A549 (cell line): ENCODE measurements around the gene ARHGAP40. TPM values are rescaled to one million over a fixed set of nuclear protein-coding genes. Genes with fewer than 3 reads are reported as not detected.

Experiments
- ATAC-seq, 2 experiments: fragments of 200-7000 bp in 1 of 2; fragments of >200 bp in 1 of 2; cut with Nextera tagmentation in 1 of 2; cut with Tn5 transposase in 1 of 2; 3 replicates each; pipeline versions ENCODE4 v1.8.0 to v1.9.1; 2018 to 2020; ENCODE audit warnings: mild to moderate bottlenecking in 1 of 2, moderate library complexity in 1 of 2
- CTCF ChIA-PET: fragments of 300-600 bp; sonication (Branson Sonifier 250); formaldehyde crosslinking; extraction: SDS; loops from one replicate; lab custom pipeline; 2021; ENCODE audit warnings: antibody characterized with exemption, inconsistent platforms; lab: Yijun Ruan, JAX
- POLR2A ChIA-PET: fragments of 350-600 bp; formaldehyde crosslinking; extraction: SDS; loops from one replicate; lab custom pipeline; 2021; ENCODE audit warnings: antibody characterized with exemption, inconsistent platforms; lab: Yijun Ruan, JAX
- DNase-seq, 2 experiments: peaks; one replicate each; pipeline versions ENCODE4 v3.0.0 to v3.0.0-alpha.2; 2011 to 2016; ENCODE audit warnings: low read depth in 1 of 2, low spot score in 1 of 2
- FAIRE-seq: peaks from 2 replicates; lab custom pipeline; 2011; peaks lifted over from hg19 to GRCh38; lab: Jason Lieb, UNC
- H3K27ac ChIP-seq, 2 experiments: fragments of >200 bp; sonication (Bioruptor Twin); formaldehyde crosslinking; 3 replicates each; pipeline ENCODE4 v1.5.1; 2016 to 2017
- H3K4me1 ChIP-seq: fragments of >200 bp; sonication (Bioruptor Twin); formaldehyde crosslinking; 3 replicates; pipeline ENCODE4 v1.6.1; 2016
- H3K4me2 ChIP-seq: fragments of >200 bp; sonication (Bioruptor Twin); formaldehyde crosslinking; 3 replicates; pipeline ENCODE4 v1.6.1; 2016
- H3K4me3 ChIP-seq: fragments of >200 bp; sonication (Bioruptor Twin); formaldehyde crosslinking; 3 replicates; pipeline ENCODE4 v1.5.1; 2016
- H3K9me3 ChIP-seq: fragments of >200 bp; sonication (Bioruptor Twin); formaldehyde crosslinking; 3 replicates; pipeline ENCODE4 v1.6.1; 2016
- CBX8 ChIP-seq: fragments of 200-600 bp; sonication (generic); IDR thresholded peaks from 2 replicates; pipeline ENCODE4 v1.6.1; 2016
- CHD2 ChIP-seq: fragments of 150-350 bp; IDR thresholded peaks from 2 replicates; pipeline ENCODE4 v1.6.1; 2014; ENCODE audit warnings: low read length; ENCODE audit not compliant: partially characterized antibody
- CHD4 ChIP-seq: fragments of 200-600 bp; sonication (generic); IDR thresholded peaks from 2 replicates; pipeline ENCODE4 v1.6.1; 2016; ENCODE audit warnings: antibody characterized with exemption, mild to moderate bottlenecking, borderline replicate concordance
- EHF ChIP-seq: fragments of 250-450 bp; sonication (Bioruptor Pico); IDR thresholded peaks from 2 replicates; pipeline ENCODE4 v1.5.0; 2020; ENCODE audit warnings: mild to moderate bottlenecking
- FOSB ChIP-seq: fragments of 250-450 bp; sonication (Bioruptor Pico); IDR thresholded peaks from 2 replicates; pipeline ENCODE4 v1.5.0; 2020; ENCODE audit warnings: mild to moderate bottlenecking, moderate library complexity
- MAFK ChIP-seq: fragments of 450-650 bp; IDR thresholded peaks from 2 replicates; pipeline ENCODE4 v1.6.1; 2014; ENCODE audit not compliant: partially characterized antibody
- MAZ ChIP-seq: fragments of 150-350 bp; IDR thresholded peaks from 2 replicates; pipeline ENCODE4 v1.6.1; 2014; ENCODE audit warnings: antibody characterized with exemption, low read depth, low read length, borderline replicate concordance
- NPAS2 ChIP-seq: fragments of 250-450 bp; sonication (Bioruptor Pico); IDR thresholded peaks from 2 replicates; pipeline ENCODE4 v1.8.0; 2022; ENCODE audit warnings: mild to moderate bottlenecking, moderate library complexity, borderline replicate concordance
- POLR2AphosphoS2 ChIP-seq: conservative IDR thresholded peaks from 2 replicates; pipeline ENCODE4 v1.6.1; 2012; ENCODE audit warnings: low read length, improper control_type of control experiment, inconsistent platforms
- RFX5 ChIP-seq: fragments of 450-650 bp; IDR thresholded peaks from 2 replicates; pipeline ENCODE4 v1.7.1; 2014; ENCODE audit warnings: antibody characterized with exemption, mild to moderate bottlenecking, moderate library complexity
- SREBF2 ChIP-seq: fragments of 450-650 bp; IDR thresholded peaks from 2 replicates; pipeline ENCODE4 v1.6.1; 2014; ENCODE audit warnings: mild to moderate bottlenecking, moderate library complexity
- ZSCAN20 ChIP-seq: fragments of 250-450 bp; sonication (Bioruptor Pico); IDR thresholded peaks from 2 replicates; pipeline ENCODE4 v1.8.0; 2022; ENCODE audit warnings: mild to moderate bottlenecking, moderate library complexity
- WGBS: methylation state at CpG from one replicate; pipeline ENCODE4 v1.1.6; 2017; ENCODE audit errors: missing lambda C conversion rate; 5-methylcytosine and 5-hydroxymethylcytosine counted together
- polyA plus RNA-seq, 4 experiments: library from polyadenylated mRNA; depleted of rRNA in 3 of 4; stranded (reverse); fragments of >200 nt; fragmentation: RNase III in 1 of 4; extraction: RNeasy Plus Mini Kit Qiagen cat#74134 plus additional on column Dnase treatment in 1 of 4; gene quantifications; 2 replicates in 3 of 4; 3 replicates in 1 of 4; pipeline ENCODE4 v1.2.3, GENCODE V29; 2011 to 2017
- TF ChIP-seq, protein P1 (sequence below): fragments of 150-350 bp; IDR thresholded peaks from 2 replicates; pipeline ENCODE4 v1.6.1; 2014; ENCODE audit warnings: low read depth, mild to moderate bottlenecking, low read length
- TF ChIP-seq, protein P2 (sequence below): fragments of >200 bp; sonication (Bioruptor Twin); formaldehyde crosslinking; IDR thresholded peaks from 3 replicates; pipeline ENCODE4 v1.5.1; 2016
- TF ChIP-seq, protein P3 (sequence below): fragments of 250-450 bp; sonication (Bioruptor Pico); IDR thresholded peaks from 2 replicates; pipeline ENCODE4 v1.5.0; 2021; ENCODE audit warnings: mild to moderate bottlenecking, moderate library complexity, borderline replicate concordance
- TF ChIP-seq, protein P4 (sequence below): fragments of 250-450 bp; sonication (Bioruptor Pico); IDR thresholded peaks from 2 replicates; pipeline ENCODE4 v1.5.0; 2020; ENCODE audit warnings: low read depth, mild to moderate bottlenecking, moderate library complexity
- TF ChIP-seq, protein P5 (sequence below): fragments of 200-600 bp; sonication (generic); IDR thresholded peaks from 2 replicates; pipeline ENCODE4 v1.6.1; 2016; ENCODE audit warnings: antibody characterized with exemption, mild to moderate bottlenecking, moderate library complexity
- TF ChIP-seq, protein P6 (sequence below): IDR thresholded peaks from 2 replicates; pipeline ENCODE4 v1.6.1; 2012

The ARHGAP40 gene
- polyA plus RNA-seq, 2 of the 4 experiments (the other 2 are of a cell fraction): not detected

DNA sequence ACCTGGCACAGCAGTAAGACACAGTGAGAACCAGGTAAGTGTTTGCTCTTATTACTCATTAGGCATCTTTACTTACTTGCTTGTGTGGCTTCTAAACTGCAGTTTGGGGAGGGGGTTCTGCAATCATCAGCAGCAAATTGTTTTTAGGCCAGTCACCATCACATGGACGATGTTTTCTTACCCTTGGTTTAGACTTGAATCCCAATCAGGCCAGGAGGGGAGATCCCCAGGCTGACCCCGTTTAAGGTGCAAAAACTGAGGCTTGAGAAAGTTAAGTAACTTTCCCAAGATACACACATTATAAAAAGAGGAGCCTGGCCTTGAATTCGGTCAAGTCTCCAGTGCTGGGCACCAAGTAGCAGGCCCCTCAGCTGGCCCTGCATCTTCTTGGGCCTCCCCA lies 70.9 kb downstream of the ARHGAP40 start:
- DNase-seq (no peak), FAIRE-seq (no peak), ATAC-seq (no peak)
- POLR2A ChIA-PET: no interaction called here
- Histone ChIP-seq H3K9me3 (no peaks in the 10 kb centered on the region), H3K4me3 (no peak overlapping the region), H3K27ac (no peak overlapping the region), H3K4me2 (no peak overlapping the region), H3K4me1 (no peaks in the 10 kb centered on the region)
- CTCF ChIA-PET: interaction anchor here (0.7 to 4.0 kb wide), 5 partner anchors 12 to 188 kb away, joined by 3 to 14 read pairs (median 4); no protein-coding TSS in a partner anchor
- TF ChIP-seq, protein P1, sequence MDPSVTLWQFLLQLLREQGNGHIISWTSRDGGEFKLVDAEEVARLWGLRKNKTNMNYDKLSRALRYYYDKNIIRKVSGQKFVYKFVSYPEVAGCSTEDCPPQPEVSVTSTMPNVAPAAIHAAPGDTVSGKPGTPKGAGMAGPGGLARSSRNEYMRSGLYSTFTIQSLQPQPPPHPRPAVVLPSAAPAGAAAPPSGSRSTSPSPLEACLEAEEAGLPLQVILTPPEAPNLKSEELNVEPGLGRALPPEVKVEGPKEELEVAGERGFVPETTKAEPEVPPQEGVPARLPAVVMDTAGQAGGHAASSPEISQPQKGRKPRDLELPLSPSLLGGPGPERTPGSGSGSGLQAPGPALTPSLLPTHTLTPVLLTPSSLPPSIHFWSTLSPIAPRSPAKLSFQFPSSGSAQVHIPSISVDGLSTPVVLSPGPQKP: no peak
- WGBS: 3% methylated on average over 3 of the region's 3 CpGs

DNA sequence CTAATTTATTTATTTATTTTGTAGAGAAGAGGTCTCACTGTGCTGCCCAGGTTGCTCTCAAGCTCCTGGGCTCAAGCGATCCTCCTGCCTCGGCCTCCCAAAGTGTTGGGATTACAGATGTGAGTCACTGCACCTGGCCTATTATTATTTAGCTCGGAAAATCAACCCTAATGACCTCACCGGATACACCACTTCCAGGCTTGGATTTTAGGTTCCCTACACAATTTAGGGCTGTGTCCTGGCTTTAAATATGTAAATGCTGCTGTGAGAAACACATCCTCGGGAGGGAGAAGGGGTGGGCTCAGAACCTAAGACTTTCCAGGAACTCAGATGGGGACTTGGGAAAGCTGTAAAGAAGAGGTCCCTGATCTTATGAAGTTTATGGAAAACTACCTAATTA lies 71.7 kb downstream of the ARHGAP40 start:
- 51% methylated on average over 5 of the region's 5 CpGs for WGBS
- Histone ChIP-seq H3K9me3 (no peaks in the 10 kb centered on the region), H3K4me3 (no peak overlapping the region), H3K4me2 (no peak overlapping the region), H3K4me1 (no peaks in the 10 kb centered on the region), H3K27ac (no peak overlapping the region)
- DNase-seq (no peak), ATAC-seq (no peak), FAIRE-seq (no peak)
- ChIA-PET CTCF (interaction anchor here (1.1 to 4.0 kb wide), 6 partner anchors 13 to 253 kb away, joined by 3 to 14 read pairs (median 4); partner anchors contain the start of gene FAM83D), POLR2A (no interaction called here)
- TF ChIP-seq CBX8 (no peak), CHD2 (no peak), NPAS2 (no peak), POLR2AphosphoS2 (no peak), EHF (CRISPR knock-in tag) (no peak), RFX5 (no peak), MAZ (no peak), MAFK (no peak), FOSB (CRISPR knock-in tag) (no peak), ZSCAN20 (CRISPR knock-in tag) (no peak), SREBF2 (no peak), CHD4 (no peak)
- TF ChIP-seq, protein P2, sequence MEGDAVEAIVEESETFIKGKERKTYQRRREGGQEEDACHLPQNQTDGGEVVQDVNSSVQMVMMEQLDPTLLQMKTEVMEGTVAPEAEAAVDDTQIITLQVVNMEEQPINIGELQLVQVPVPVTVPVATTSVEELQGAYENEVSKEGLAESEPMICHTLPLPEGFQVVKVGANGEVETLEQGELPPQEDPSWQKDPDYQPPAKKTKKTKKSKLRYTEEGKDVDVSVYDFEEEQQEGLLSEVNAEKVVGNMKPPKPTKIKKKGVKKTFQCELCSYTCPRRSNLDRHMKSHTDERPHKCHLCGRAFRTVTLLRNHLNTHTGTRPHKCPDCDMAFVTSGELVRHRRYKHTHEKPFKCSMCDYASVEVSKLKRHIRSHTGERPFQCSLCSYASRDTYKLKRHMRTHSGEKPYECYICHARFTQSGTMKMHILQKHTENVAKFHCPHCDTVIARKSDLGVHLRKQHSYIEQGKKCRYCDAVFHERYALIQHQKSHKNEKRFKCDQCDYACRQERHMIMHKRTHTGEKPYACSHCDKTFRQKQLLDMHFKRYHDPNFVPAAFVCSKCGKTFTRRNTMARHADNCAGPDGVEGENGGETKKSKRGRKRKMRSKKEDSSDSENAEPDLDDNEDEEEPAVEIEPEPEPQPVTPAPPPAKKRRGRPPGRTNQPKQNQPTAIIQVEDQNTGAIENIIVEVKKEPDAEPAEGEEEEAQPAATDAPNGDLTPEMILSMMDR: no peak
- TF ChIP-seq, protein P3, sequence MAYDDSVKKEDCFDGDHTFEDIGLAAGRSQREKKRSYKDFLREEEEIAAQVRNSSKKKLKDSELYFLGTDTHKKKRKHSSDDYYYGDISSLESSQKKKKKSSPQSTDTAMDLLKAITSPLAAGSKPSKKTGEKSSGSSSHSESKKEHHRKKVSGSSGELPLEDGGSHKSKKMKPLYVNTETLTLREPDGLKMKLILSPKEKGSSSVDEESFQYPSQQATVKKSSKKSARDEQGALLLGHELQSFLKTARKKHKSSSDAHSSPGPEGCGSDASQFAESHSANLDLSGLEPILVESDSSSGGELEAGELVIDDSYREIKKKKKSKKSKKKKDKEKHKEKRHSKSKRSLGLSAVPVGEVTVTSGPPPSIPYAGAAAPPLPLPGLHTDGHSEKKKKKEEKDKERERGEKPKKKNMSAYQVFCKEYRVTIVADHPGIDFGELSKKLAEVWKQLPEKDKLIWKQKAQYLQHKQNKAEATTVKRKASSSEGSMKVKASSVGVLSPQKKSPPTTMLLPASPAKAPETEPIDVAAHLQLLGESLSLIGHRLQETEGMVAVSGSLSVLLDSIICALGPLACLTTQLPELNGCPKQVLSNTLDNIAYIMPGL (CRISPR knock-in tag): no peak
- TF ChIP-seq, protein P4, sequence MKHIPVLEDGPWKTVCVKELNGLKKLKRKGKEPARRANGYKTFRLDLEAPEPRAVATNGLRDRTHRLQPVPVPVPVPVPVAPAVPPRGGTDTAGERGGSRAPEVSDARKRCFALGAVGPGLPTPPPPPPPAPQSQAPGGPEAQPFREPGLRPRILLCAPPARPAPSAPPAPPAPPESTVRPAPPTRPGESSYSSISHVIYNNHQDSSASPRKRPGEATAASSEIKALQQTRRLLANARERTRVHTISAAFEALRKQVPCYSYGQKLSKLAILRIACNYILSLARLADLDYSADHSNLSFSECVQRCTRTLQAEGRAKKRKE (CRISPR knock-in tag): no peak
- TF ChIP-seq, protein P5, sequence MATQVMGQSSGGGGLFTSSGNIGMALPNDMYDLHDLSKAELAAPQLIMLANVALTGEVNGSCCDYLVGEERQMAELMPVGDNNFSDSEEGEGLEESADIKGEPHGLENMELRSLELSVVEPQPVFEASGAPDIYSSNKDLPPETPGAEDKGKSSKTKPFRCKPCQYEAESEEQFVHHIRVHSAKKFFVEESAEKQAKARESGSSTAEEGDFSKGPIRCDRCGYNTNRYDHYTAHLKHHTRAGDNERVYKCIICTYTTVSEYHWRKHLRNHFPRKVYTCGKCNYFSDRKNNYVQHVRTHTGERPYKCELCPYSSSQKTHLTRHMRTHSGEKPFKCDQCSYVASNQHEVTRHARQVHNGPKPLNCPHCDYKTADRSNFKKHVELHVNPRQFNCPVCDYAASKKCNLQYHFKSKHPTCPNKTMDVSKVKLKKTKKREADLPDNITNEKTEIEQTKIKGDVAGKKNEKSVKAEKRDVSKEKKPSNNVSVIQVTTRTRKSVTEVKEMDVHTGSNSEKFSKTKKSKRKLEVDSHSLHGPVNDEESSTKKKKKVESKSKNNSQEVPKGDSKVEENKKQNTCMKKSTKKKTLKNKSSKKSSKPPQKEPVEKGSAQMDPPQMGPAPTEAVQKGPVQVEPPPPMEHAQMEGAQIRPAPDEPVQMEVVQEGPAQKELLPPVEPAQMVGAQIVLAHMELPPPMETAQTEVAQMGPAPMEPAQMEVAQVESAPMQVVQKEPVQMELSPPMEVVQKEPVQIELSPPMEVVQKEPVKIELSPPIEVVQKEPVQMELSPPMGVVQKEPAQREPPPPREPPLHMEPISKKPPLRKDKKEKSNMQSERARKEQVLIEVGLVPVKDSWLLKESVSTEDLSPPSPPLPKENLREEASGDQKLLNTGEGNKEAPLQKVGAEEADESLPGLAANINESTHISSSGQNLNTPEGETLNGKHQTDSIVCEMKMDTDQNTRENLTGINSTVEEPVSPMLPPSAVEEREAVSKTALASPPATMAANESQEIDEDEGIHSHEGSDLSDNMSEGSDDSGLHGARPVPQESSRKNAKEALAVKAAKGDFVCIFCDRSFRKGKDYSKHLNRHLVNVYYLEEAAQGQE: no peak
- TF ChIP-seq, protein P6, sequence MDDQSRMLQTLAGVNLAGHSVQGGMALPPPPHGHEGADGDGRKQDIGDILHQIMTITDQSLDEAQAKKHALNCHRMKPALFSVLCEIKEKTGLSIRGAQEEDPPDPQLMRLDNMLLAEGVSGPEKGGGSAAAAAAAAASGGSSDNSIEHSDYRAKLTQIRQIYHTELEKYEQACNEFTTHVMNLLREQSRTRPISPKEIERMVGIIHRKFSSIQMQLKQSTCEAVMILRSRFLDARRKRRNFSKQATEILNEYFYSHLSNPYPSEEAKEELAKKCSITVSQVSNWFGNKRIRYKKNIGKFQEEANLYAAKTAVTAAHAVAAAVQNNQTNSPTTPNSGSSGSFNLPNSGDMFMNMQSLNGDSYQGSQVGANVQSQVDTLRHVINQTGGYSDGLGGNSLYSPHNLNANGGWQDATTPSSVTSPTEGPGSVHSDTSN: no peak
- TF ChIP-seq, all 56 proteins: peak for 0
